GM19238 (cell line): ENCODE data around the gene LFNG.
A peak's percentile ranks its signal among the peaks of the same experiment; 100 is the strongest.
"Not testable (repeated sequence)": the region's sequence is repeated elsewhere in the genome, so short reads cannot be mapped to it uniquely, and the experiment has no call there.

Experiments
- DNase-seq: peaks from one replicate; pipeline ENCODE4 v3.0.0; 2011; ENCODE audit warnings: low spot score; ENCODE audit not compliant: insufficient read length

LFNG gene

GRCh38 chr7:2528481-2529095 is 9.0 kb downstream of the LFNG start:
- no peak for DNase-seq

- peak; percentile 75 for DNase-seq
Observed at GRCh38 chr7:2529161-2530070, 9.8 kb downstream of the LFNG start.

GRCh38 chr7:2530071-2530987 is 10.8 kb downstream of the LFNG start:
- DNase-seq = peak; percentile 78

DNA sequence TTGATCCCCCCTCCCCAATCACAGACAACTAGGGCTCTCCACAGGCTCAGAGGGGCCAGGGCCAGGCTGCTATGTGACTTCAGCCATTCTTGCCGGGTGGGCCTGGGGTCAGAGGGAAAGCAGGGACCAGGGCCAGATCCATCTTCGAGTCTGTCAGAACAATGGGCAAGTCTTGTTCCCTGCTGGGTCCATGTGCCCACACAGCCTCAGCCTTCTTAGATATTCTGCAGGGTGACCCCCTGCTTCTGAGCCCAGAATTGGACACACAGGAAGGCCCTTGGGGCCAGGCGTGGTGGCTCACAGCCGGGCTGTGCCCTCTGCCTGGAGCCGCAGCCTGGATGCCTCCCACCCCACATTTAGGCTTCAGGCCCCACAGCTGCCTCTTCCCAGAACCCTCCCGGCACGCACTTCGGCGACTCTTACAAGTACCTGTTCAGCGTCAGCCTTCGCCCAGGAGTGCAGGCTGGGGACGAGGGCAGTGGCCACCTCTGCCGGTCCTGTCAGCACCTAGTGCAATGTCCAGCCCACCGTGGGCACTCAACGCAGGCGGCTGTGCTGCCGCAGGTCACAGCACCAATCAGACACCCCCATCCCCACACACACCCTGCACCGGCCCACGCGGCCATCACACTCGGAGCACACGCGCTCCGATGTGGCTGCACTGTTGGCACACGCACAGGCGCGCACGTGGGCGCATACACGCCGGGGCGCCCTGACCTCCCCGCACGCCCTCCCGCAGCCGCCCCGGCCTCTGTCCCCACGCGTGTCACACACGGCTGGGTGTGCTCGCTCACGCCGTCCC is 11.6 kb downstream of the LFNG start:
- not testable (repeated sequence) for DNase-seq

DNA sequence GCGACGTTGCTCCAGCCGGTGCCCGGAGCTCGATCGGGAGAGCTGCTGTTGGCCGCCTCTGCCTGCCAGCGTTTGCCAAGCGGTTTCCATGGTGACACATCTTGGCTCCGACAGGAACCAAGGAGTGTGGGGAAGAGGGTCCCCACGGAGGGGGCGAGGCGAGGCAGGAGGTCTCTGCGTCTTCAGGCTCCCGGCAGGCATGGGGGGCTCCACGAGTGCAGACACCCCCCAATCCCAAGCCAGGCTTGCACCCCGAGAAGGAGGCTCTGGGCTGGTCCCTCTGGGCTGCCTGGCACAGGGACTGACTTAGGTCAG is 12.2 kb downstream of the LFNG start:
- not testable (repeated sequence) for DNase-seq

- not testable (repeated sequence) for DNase-seq
Observed at GRCh38 chr7:2532199-2532772, 12.7 kb downstream of the LFNG start.

GRCh38 chr7:2532816-2533215 is 13.2 kb downstream of the LFNG start:
- not testable (repeated sequence) for DNase-seq

- DNase-seq = not testable (repeated sequence)
Observed at GRCh38 chr7:2533566-2533965, 14.0 kb downstream of the LFNG start.

DNA sequence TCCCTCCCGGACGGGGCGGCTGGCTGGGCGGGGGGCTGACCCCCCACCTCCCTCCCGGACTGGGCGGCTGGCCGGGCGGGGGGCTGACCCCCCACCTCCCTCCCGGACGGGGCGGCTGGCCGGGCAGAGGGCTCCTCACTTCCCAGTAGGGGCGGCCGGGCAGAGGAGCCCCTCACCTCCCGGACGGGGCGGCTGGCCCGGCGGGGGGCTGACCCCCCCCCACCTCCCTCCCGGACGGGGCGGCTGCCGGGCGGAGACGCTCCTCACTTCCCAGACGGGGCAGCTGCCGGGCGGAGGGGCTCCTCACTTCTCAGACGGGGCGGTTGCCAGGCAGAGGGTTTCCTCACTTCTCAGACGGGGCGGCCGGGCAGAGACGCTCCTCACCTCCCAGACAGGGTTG is 14.6 kb downstream of the LFNG start:
- not testable (repeated sequence) for DNase-seq

- not testable (repeated sequence) for DNase-seq
Observed at GRCh38 chr7:2535872-2536627, 16.5 kb downstream of the LFNG start.

DNA sequence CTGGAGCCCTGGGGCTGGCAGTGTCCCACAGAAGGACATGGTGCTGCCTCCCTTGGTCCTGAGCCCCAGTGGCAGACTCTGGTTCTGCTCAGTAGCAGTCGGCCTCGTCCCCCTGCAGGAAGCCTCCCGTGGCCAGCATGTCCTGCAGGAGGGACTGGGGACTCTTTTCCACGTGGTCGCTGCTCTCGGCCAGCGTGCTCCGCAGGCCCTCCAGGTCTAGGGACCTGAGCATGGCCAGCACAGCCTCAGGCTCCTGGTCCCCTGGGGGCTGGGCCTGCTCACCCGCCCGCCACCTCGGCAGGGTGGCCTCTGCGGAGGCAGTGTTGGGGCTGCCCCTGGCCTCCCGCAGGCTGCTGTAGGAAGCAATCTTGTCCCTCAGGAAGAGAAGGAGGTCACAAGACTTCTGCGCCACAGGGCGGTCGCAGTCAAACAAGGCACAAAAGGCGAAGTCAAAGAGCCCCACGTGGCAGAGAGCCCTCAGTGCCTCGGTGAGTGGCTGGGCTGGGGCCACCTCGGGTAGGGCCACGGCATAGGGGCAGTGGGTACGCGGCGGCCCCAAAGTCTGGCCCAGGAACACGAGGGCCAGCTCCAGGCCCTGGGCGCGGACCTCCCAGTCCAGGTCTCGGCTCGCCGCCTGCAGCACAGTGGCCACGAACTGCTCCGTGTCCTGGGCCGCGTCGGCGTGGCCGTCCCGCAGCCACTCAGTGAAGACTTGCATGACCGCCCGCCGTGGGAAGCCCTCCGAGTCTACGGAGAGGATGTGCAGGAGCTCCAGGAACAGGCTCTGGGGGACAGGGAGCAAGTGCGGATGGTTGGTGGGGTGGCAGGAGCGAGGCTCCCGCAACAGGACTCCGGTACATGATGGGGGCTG is 18.6 kb downstream of the LFNG start:
- DNase-seq = no peak

DNA sequence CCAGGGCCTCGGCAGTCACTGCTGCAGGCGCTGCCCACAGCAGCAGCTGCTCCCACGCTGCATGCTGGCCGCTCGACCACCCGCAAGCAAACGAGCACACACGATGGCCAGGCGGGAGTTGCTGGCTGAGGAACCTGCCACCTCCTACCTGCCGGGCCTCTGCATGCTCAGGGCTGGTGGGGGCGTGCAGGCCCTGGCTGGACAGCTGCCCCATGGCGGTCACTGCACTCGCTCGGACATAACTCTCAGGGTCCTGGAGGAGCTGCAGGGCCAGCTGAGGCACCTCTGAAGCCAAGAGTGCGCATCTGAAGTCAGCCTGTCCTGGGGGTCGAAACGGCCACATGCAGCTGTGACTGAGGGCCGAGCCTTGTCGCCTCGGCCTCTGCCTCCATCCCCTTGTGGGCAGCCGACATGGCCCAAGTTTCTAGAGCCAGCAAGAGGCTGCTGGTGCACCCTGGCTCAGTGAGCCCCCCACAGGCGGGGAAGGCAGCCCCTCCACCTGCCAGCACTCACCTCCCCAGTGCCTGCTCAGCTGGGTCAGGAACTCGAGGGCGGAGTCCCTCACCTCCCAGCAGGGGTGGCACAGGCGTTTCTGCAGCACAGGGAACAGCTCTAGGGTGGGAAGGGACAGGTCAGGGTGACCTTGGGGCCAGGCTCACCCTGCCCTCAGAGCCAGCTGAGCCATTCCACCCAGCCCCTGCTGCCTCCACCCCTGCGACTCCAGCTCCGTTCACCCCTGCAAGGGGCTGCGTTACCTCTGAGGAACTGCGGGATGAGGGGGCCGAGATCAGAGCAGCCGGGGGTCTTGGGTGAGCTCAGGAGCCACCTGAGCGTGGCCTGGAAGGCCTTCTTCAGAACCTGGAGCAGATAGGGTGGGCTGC is 19.7 kb downstream of the LFNG start:
- no peak for DNase-seq

- DNase-seq = no peak
Observed at GRCh38 chr7:2540133-2540532, 20.6 kb downstream of the LFNG start.

GRCh38 chr7:2540641-2541051 is 21.1 kb downstream of the LFNG start:
- DNase-seq = no peak

DNA sequence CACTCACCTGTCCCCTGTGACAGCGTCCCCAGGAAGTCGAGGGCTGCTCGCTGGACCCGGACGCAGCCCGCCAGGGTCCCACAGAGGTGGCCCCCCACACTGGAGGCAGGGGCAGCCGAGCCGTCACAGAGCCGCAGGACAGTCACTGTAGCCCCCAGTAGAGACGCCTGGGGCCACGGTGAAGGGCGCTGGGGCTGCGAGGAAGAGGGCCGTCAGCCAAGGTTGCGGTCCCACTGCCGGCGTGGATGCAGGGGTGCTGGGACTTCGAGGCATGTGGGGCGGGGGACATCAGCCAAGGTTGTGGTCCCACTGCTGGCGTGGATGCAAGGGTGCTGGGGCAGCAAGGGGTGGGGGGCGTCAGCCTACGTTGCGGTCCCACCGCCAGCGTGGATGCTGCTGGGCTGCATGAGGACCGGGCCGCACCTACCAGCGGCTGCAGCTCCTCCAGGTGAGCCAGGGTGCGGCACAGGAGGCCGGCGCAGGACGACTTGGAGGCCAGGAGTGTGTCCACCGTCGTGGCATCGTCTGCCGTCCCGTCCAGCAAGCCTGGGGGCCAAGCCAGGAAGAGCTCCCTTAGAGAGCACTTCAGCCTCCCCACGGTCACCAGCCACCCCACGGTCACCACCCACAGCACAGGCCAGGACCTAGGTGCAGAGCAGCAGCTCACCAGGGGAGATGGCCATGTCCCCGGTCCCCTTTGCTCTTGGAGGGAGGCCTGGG is 21.9 kb downstream of the LFNG start:
- no peak for DNase-seq

DNA sequence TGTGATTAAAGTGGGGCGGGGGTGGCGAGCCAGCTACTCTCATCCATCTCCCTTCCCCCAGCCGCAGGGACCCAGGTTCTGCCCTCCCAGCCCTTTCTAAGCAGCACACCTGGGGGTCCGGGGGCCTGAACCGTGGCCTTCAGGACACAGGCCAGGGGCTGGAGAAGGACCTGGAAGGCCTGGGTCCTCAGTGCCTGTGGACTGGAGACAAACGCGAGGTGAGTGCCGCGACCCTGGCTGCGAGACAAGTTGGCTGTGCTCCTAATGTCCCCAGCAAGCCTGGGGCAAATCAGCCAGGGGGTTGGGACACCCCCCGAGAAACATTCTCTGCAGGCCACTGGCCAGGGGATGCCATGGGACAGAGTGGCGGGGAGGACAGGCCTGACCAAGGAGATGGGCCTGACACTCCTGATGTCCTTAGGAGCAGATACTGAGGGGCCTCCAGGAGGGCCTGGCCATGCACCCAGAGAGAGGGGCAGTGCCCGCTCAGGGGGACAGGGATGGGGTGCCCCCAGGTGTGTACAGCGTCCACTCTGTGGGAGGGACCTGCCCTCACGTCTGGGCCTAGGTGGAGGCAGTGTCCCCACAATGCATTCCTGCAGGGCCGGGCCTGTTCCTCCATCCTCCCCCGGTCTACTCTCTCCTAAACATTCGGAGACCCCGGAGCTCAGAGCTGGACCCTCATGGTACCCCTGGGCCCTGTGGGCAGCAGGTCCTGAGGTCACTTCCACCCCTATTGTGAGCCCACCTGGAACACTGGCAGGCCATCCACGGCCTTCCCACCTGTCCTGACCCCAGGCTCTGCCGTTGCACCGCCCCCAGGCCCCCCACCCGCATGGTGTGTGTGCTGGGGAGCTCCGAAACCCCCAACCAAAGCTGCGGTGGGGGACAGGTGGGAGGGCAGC is 22.7 kb downstream of the LFNG start:
- no peak for DNase-seq
